Measurements from ENCODE around the gene GLYR1.

The GLYR1 gene

GRCh38 chr16:4859190-4859899, 12.3 kb upstream of the GLYR1 start:
- TF ChIP-seq POLR2AphosphoS5 (IDR thresholded peaks at IDR 0.05; ENCODE audit: low read depth, low read length) (no peak), TAF1 (IDR thresholded peaks at IDR 0.05; ENCODE audit: borderline replicate concordance, insufficient read depth, low read length) (no peak), REST (IDR thresholded peaks at IDR 0.05; ENCODE audit: insufficient read depth in 1 of 2, low read depth in 2 of 2, low read length in 2 of 2) (no peak), SIN3A (IDR thresholded peaks at IDR 0.05; ENCODE audit: borderline replicate concordance, insufficient read depth, low read length) (no peak), FOXP2 (optimal IDR thresholded peaks at IDR 0.05; ENCODE audit: borderline replicate concordance, extremely low read depth, extremely low read length, insufficient read depth) (no peak)

GRCh38 chr16:4855804-4856203, 8.7 kb upstream of the GLYR1 start:
- TF ChIP-seq SIN3A (IDR thresholded peaks at IDR 0.05; ENCODE audit: borderline replicate concordance, insufficient read depth, low read length) (no peak), REST (IDR thresholded peaks at IDR 0.05; ENCODE audit: insufficient read depth in 1 of 2, low read depth in 2 of 2, low read length in 2 of 2) (no peak), TAF1 (IDR thresholded peaks at IDR 0.05; ENCODE audit: borderline replicate concordance, insufficient read depth, low read length) (no peak), FOXP2 (optimal IDR thresholded peaks at IDR 0.05; ENCODE audit: borderline replicate concordance, extremely low read depth, extremely low read length, insufficient read depth) (no peak), POLR2AphosphoS5 (IDR thresholded peaks at IDR 0.05; ENCODE audit: low read depth, low read length) (no peak)

GRCh38 chr16:4855371-4855770, 8.3 kb upstream of the GLYR1 start:
- TF ChIP-seq SIN3A (IDR thresholded peaks at IDR 0.05; ENCODE audit: borderline replicate concordance, insufficient read depth, low read length) = no peak
- TF ChIP-seq FOXP2 (optimal IDR thresholded peaks at IDR 0.05; ENCODE audit: borderline replicate concordance, extremely low read depth, extremely low read length, insufficient read depth) = no peak
- TF ChIP-seq TAF1 (IDR thresholded peaks at IDR 0.05; ENCODE audit: borderline replicate concordance, insufficient read depth, low read length) = no peak
- TF ChIP-seq REST (IDR thresholded peaks at IDR 0.05; ENCODE audit: insufficient read depth in 1 of 2, low read depth in 2 of 2, low read length in 2 of 2) = no peak
- TF ChIP-seq POLR2AphosphoS5 (IDR thresholded peaks at IDR 0.05; ENCODE audit: low read depth, low read length) = no peak

- no peak for TF ChIP-seq TAF1 (IDR thresholded peaks at IDR 0.05; ENCODE audit: borderline replicate concordance, insufficient read depth, low read length)
- TF ChIP-seq POLR2AphosphoS5 (IDR thresholded peaks at IDR 0.05; ENCODE audit: low read depth, low read length) = no peak
- no peak for TF ChIP-seq FOXP2 (optimal IDR thresholded peaks at IDR 0.05; ENCODE audit: borderline replicate concordance, extremely low read depth, extremely low read length, insufficient read depth)
- TF ChIP-seq REST (IDR thresholded peaks at IDR 0.05; ENCODE audit: insufficient read depth in 1 of 2, low read depth in 2 of 2, low read length in 2 of 2) = no peak
- no peak for TF ChIP-seq SIN3A (IDR thresholded peaks at IDR 0.05; ENCODE audit: borderline replicate concordance, insufficient read depth, low read length)
Observed at GRCh38 chr16:4852221-4852872, 5.3 kb upstream of the GLYR1 start.
